Measurements from ENCODE around the gene ATP7A.

DNA sequence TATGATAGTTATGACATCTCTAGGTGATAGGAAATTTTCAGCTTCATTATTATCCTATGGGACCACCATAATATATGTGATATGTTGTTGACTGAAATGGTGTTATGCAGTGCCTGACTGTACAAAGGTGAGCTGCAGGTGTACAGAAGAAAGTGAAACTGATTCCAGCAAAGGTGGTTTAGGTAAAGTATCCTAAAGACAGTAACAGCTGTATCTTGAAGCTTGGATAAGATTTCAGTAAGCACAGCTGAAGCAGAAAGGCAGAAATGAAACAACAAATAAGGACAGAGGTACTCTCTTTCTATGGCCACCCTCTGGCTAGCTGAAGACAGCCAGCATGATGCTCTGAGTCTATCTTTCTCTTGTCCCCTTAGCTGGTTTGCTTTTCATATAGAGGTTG, 163.6 kb downstream of the ATP7A start:
- TF ChIP-seq CTCF (IDR thresholded peaks at IDR 0.05) (no peak), POLR2A (IDR thresholded peaks at IDR 0.05) (no peak)

Measured in Peyer's patch (tissue), 4 donors.